Measurements from ENCODE around the gene SHROOM1.
"Not testable (repeated sequence)": the region's sequence is repeated elsewhere in the genome, so short reads cannot be mapped to it uniquely, and the experiment has no call there.

The SHROOM1 gene, protein sequence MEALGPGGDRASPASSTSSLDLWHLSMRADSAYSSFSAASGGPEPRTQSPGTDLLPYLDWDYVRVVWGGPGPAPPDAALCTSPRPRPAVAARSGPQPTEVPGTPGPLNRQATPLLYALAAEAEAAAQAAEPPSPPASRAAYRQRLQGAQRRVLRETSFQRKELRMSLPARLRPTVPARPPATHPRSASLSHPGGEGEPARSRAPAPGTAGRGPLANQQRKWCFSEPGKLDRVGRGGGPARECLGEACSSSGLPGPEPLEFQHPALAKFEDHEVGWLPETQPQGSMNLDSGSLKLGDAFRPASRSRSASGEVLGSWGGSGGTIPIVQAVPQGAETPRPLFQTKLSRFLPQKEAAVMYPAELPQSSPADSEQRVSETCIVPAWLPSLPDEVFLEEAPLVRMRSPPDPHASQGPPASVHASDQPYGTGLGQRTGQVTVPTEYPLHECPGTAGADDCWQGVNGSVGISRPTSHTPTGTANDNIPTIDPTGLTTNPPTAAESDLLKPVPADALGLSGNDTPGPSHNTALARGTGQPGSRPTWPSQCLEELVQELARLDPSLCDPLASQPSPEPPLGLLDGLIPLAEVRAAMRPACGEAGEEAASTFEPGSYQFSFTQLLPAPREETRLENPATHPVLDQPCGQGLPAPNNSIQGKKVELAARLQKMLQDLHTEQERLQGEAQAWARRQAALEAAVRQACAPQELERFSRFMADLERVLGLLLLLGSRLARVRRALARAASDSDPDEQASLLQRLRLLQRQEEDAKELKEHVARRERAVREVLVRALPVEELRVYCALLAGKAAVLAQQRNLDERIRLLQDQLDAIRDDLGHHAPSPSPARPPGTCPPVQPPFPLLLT

GRCh38 chr5:132830436-132831094, at the start of gene SHROOM1:
Gene SHROOM1, minus strand, starts transcription at chr5:132830647. Its CDS starts 4,507 bp downstream, at chr5:132826140.
- no peak for DNase-seq (ENCODE audit: low read depth in 2 of 2)

DNA sequence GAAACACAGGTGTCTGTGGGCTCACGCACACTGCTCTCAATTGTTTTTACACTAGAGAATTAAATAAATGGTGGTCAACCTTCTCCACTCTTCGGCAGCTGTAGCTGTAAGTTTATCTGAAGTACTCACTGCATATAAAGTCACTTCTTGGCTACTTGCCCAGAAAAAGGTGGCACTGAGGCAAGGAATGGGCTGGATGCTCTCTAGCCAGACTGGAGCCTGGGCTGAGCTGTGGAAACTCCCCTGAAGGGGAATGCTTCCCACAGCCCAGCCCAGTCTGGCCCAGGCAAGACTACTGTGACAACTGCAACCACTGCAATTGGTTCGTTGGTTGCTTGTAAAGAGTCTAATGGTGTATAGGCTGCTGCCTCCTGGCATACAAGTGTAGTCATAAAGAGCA, 47.5 kb upstream of the SHROOM1 start:
- no peak for DNase-seq (ENCODE audit: low read depth in 2 of 2)

GRCh38 chr5:132877466-132877865, 47.0 kb upstream of the SHROOM1 start:
- no peak for DNase-seq (ENCODE audit: low read depth in 2 of 2)

GRCh38 chr5:132876020-132876759, 45.7 kb upstream of the SHROOM1 start:
- DNase-seq (ENCODE audit: low read depth in 2 of 2): no peak

- DNase-seq (ENCODE audit: low read depth in 2 of 2): no peak
These were observed 43.5 kb upstream of the SHROOM1 start for GRCh38 chr5:132873930-132874271.

DNA sequence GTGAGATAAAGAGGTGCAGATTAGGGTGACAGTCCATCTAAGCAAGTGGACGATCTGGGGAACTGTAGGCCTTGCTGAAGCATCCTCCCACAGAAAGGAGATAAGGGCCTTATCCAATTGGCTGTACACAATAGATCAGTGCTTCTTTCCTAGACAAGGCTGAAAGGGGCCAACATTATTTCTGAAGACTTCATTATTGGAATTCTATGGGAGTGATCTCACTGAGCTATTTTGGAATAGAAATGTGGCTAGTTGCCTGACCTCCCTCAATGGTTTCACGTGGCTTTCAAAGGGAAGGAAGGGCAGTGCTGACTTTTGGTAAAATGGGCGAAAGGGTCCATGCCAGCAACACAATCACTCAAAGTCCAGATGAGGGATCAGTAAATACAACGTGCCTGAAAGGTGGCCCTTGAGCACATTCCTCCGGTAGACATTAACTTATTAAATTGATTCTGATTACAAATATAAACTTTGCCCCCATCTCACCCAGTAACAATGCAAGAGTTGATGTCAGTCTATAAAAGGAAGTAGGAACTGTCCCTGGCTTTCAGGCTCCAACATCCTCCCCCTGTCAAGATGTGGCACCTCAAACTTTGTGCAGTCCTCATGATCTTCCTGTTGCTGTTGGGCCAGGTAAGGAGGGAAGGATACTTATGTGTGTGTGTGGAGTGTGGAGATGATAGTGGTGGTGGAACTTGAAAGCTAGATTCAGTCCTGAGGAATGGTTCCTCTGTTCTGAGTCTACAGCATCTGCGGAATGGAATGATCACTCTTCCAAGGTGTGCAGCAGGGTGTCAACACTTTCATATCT, 42.9 kb upstream of the SHROOM1 start, which contains the start of gene LEAP2:
TSS of gene LEAP2 (plus strand) at position 550 of the 811 bp plus-strand sequence. CDS start at position 577, 27 bp downstream.
- DNase-seq (ENCODE audit: low read depth in 2 of 2): no peak

DNA sequence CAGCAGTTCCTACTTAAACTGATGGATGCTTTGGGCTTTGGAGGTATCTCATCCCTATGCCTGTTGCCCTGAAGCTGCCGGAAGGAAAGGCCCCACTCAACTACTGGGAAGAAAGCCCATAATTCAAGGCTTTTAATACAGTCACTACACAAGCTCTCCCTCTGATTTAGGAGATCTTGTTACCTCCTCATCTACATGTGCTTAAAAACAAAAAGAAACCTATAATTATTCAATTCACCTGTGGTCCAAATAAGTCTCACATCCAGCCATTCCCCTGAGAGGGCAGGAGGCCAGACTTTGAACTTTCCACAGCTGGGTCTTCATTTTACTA, 42.3 kb upstream of the SHROOM1 start:
- DNase-seq (ENCODE audit: low read depth in 2 of 2): no peak

- DNase-seq (ENCODE audit: low read depth in 2 of 2): no peak
These were observed 41.2 kb upstream of the SHROOM1 start for GRCh38 chr5:132871459-132872284.

DNA sequence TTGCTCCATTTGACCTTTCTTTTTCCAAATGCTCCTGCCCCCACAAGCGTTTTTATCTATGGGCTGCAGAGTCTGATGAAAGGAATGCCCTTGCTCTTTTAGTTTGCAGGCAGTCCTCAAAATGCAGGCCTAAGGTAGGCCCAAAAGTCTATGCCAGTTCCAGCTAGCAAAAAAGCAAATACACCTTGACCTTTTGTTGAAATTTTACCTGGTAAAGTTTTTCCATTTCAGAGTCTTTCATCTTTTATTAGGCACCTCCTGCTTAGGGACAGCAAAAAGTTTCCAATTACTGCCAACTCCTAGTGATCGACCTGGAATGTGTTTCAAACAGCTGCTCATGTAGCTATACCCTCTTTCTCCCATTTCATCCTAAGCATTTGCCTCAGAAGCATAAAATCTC, 40.4 kb upstream of the SHROOM1 start:
- DNase-seq (ENCODE audit: low read depth in 2 of 2): no peak

GRCh38 chr5:132868754-132869153, 38.3 kb upstream of the SHROOM1 start:
- DNase-seq (ENCODE audit: low read depth in 2 of 2): no peak

DNA sequence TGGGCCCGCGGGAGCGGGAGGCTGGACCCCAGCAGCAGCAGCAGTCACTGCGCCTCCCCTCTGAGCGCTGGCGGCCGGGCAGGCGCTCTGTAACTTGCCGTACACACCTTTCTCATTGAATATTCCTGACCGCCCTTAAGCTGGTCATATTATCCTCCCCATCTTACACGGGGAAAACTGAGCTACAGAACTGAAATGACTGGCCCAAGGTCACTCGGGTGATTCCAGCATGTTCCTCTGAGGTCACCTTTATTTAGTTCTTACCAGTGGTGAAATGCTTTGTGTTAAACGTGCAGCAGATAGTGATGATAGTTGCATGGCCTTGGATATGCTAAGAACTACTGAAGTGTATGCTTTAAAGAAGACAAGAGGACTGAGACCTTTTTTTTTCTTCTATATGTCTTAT, 36.6 kb upstream of the SHROOM1 start:
- no peak for DNase-seq (ENCODE audit: low read depth in 2 of 2)

DNA sequence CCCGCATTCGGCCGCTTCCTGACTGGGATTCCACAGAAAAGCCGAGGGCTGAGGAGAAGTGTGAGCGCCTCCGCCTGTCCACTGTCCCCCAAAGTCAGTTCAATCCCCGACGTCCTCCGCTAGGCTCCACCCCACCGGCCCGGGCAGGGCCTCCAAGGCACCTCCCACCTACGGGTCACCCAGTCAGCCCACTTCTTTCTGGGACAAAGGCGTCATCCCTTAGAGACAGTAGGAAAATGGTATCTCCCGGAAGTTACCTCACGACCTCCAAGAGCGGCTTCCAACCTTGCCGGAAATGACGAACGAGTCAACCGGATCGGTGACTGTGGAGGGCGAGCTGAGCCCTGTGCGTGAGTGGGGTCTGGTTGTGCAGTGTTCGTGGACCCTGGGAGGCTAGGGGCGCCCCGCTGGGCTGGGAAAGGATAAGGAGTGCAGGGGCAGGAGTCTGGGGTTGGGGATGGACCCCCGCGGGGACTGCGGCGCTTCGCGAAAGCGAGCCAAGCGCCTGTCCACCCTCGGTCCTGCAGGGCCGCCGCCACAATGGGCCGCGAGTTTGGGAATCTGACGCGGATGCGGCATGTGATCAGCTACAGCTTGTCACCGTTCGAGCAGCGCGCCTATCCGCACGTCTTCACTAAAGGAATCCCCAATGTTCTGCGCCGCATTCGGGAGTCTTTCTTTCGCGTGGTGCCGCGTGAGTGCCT, 36.0 kb upstream of the SHROOM1 start, which contains the start of the genes GDF9 and UQCRQ:
TSS of gene GDF9 (minus strand) at position 128 of the 704 bp plus-strand sequence. CDS start 1,936 bp downstream, outside the sequence.
TSS of gene UQCRQ (plus strand) at position 301 of the 704 bp plus-strand sequence. CDS start at position 541, 240 bp downstream.
- peak; percentile 81 to 87 for DNase-seq (ENCODE audit: low read depth in 2 of 2)

DNA sequence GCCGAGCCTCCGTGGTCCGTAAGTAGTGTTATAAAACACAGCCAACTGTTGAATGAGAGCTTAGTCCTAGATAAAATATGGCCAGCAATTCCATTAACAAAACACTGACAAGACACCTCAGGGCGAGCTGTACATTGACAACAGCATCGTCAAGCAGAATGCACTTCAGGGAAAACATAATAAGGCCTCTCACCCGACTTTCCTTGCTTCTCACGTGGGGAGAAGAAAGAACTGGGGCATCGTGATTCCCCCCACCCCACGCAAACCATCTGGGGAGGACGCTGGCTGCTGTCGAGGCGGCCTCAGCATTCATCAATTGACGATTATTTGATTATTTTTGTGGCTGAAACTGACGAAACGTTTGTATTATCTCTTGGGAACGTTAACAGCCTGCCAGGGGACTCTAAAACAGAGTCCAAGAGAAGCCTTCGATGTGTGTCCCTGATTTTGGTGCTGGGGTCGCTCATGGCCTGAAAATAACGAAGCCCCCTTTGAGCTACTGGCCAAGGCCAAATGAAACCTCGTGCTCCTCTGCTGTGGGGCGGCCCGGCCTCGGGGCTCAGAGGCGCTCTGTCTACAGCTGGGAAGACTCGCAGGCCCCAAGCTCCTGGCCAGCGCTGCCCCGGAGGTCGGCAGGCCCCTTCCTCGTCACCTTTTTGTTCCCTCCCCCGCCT, 35.4 kb upstream of the SHROOM1 start:
- no peak for DNase-seq (ENCODE audit: low read depth in 2 of 2)

DNA sequence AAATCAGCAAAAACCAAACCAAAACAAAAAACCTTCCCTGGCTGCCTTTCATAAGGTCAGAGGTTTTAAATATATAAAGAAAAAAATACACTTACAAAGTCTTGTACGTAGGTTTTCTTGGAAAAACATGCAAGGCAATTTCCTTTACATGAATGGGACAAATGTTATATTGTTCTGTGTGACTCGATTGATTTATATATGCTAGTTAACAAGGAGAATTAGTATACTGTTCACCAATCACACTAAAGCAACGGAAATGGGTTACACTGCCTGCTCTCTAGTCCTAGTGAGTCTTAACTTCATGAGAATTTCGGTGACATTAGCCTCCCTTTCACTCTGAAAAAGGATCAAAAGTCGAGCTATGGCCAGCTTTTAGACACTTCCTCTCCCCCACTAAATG, 30.3 kb upstream of the SHROOM1 start:
- DNase-seq (ENCODE audit: low read depth in 2 of 2): no peak

DNA sequence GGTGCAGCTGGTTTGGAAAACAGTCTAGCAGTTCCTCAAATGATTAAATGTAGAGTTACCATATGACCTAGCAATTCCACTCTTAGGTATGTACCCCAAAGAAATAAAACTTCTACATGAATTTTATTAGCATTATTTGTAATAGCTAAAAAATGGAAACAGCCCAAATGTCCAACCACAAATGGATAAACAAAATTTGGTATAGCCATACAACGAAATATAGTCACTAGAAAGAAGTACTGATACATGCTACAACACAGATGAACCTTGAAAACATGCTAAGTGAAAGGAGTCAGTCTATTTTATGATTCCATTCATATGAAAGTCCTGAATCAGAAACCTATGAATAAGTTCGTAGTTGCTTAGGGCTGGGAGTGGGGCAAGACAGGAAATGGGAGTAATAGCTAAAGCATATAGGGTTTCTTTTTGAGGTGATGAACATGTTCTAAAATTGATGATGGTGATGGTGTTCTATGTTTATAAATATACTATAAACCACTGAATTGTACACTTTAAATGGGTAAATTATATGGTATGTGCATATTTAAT, 29.5 kb upstream of the SHROOM1 start:
- DNase-seq (ENCODE audit: low read depth in 2 of 2): no peak

DNA sequence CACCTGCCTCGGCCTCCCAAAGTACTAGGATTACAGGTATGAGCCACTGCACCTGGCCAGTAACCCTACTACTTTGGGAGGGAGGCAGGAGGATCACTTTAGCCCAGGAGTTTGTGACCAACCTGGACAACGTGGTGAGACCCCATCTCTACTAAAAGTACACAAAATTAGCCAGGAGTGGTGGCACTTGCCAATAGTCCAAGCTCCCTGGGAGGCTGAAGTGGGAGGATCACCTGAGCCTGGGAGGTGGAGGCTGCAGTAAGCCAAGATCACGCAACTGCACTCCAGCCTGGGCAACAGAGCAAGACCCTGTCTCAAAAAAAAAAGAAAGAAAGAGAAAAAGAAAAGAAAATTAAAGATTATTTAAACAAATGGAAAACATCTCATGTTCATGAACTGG, 25.6 kb upstream of the SHROOM1 start:
- no peak for DNase-seq (ENCODE audit: low read depth in 2 of 2)

DNA sequence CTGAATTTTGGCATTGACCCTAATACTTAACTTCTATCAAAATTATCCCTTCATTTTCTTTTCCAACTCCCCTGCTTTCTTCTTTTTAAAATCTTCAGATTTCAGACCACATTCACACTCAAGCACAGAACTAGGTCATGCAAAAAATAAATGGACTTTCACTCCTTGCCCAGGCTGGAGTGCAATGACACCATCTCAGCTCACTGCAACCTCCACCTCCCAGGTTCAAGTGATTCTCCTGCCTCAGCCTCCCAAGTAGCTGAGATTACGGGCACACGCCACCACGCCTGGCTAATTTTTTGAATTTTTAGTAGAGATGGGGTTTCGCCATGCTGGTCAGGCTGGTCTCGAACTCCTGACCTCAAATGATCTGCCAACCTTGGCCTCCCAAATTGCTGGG, 24.5 kb upstream of the SHROOM1 start:
- DNase-seq (ENCODE audit: low read depth in 2 of 2): not testable (repeated sequence)

GRCh38 chr5:132854301-132854700, 23.9 kb upstream of the SHROOM1 start:
- DNase-seq (ENCODE audit: low read depth in 2 of 2): no peak

Data from activated CD8-positive, alpha-beta memory T cell treated with anti-CD3 and anti-CD28 coated beads for 4 hours (primary cell).